Peyer's patch (tissue), 4 donors: ENCODE data around the gene DROSHA.

Experiments
- CTCF ChIP-seq, 6 experiments: fragments of 450-650 bp in 4 of 6; fragments of 200-600 bp in 2 of 6; sonication (generic) in 1 of 6; IDR thresholded peaks; one replicate each; pipeline ENCODE4 v1.5.1; 2017 to 2019; ENCODE audit warnings: antibody characterized with exemption in 6 of 6, mild to moderate bottlenecking in 3 of 6, moderate library complexity in 1 of 6
- POLR2A ChIP-seq, 2 donors: fragments of 450-650 bp; IDR thresholded peaks; one replicate each; pipeline ENCODE4 v1.5.1; 2017; ENCODE audit warnings: antibody characterized with exemption in 2 of 2, mild to moderate bottlenecking in 2 of 2, moderate library complexity in 2 of 2

- no peak for TF ChIP-seq CTCF (IDR thresholded peaks at IDR 0.05)
- TF ChIP-seq POLR2A (IDR thresholded peaks at IDR 0.05), result no peak
These were observed 154.5 kb downstream of the DROSHA start for GRCh38 chr5:31377274-31377946.
